Ishikawa (cell line): Measurements from ENCODE around the gene FOXB1.

ENCODE experiments used
- CEBPB ChIP-seq: IDR thresholded peaks from 2 replicates; pipeline ENCODE4 v1.6.1; 2012
- CREB1 ChIP-seq: IDR thresholded peaks from 2 replicates; pipeline ENCODE4 v1.6.1; 2012; ENCODE audit warnings: low read depth
- EGR1 ChIP-seq: IDR thresholded peaks from 2 replicates; pipeline ENCODE4 v1.6.1; 2012
- EP300 ChIP-seq: IDR thresholded peaks from 2 replicates; pipeline ENCODE4 v1.6.1; 2012; ENCODE audit warnings: borderline replicate concordance
- FOXM1 ChIP-seq: IDR thresholded peaks from 2 replicates; pipeline ENCODE4 v1.6.1; 2012; ENCODE audit warnings: low read depth, borderline replicate concordance
- MAX ChIP-seq: IDR thresholded peaks from 2 replicates; pipeline ENCODE4 v1.6.1; 2012
- NFIC ChIP-seq: IDR thresholded peaks from 2 replicates; pipeline ENCODE4 v1.6.1; 2012
- RAD21 ChIP-seq: IDR thresholded peaks from 2 replicates; pipeline ENCODE4 v1.6.1; 2012; ENCODE audit warnings: low read depth
- TAF1 ChIP-seq: IDR thresholded peaks from 2 replicates; pipeline ENCODE4 v1.6.1; 2012; ENCODE audit warnings: low read depth, mild to moderate bottlenecking
- TCF12 ChIP-seq: IDR thresholded peaks from 2 replicates; pipeline ENCODE4 v1.6.1; 2012; ENCODE audit warnings: low read depth
- TEAD4 ChIP-seq: IDR thresholded peaks from 2 replicates; pipeline ENCODE4 v1.6.1; 2012
- YY1 ChIP-seq: IDR thresholded peaks from 2 replicates; pipeline ENCODE4 v1.6.1; 2012; ENCODE audit warnings: low read depth
- ZBTB7A ChIP-seq: IDR thresholded peaks from 2 replicates; pipeline ENCODE4 v1.6.1; 2012; ENCODE audit warnings: low read depth
- TF ChIP-seq, protein P1 (sequence below): IDR thresholded peaks from 2 replicates; pipeline ENCODE4 v1.6.1; 2012; ENCODE audit warnings: low read depth, mild to moderate bottlenecking
- TF ChIP-seq, protein P2 (sequence below): IDR thresholded peaks from 2 replicates; pipeline ENCODE4 v1.6.1; 2012

The FOXB1 gene

GRCh38 chr15:60005352-60006202 lies 1.5 kb downstream of the FOXB1 start:
- TF ChIP-seq EGR1 (no peak), RAD21 (no peak), YY1 (no peak), CREB1 (no peak)

GRCh38 chr15:60006203-60006862 lies 2.2 kb downstream of the FOXB1 start:
- TF ChIP-seq TCF12 (no peak), ZBTB7A (no peak), EP300 (no peak), FOXM1 (no peak)
- TF ChIP-seq, protein P1, sequence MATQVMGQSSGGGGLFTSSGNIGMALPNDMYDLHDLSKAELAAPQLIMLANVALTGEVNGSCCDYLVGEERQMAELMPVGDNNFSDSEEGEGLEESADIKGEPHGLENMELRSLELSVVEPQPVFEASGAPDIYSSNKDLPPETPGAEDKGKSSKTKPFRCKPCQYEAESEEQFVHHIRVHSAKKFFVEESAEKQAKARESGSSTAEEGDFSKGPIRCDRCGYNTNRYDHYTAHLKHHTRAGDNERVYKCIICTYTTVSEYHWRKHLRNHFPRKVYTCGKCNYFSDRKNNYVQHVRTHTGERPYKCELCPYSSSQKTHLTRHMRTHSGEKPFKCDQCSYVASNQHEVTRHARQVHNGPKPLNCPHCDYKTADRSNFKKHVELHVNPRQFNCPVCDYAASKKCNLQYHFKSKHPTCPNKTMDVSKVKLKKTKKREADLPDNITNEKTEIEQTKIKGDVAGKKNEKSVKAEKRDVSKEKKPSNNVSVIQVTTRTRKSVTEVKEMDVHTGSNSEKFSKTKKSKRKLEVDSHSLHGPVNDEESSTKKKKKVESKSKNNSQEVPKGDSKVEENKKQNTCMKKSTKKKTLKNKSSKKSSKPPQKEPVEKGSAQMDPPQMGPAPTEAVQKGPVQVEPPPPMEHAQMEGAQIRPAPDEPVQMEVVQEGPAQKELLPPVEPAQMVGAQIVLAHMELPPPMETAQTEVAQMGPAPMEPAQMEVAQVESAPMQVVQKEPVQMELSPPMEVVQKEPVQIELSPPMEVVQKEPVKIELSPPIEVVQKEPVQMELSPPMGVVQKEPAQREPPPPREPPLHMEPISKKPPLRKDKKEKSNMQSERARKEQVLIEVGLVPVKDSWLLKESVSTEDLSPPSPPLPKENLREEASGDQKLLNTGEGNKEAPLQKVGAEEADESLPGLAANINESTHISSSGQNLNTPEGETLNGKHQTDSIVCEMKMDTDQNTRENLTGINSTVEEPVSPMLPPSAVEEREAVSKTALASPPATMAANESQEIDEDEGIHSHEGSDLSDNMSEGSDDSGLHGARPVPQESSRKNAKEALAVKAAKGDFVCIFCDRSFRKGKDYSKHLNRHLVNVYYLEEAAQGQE = no peak

DNA sequence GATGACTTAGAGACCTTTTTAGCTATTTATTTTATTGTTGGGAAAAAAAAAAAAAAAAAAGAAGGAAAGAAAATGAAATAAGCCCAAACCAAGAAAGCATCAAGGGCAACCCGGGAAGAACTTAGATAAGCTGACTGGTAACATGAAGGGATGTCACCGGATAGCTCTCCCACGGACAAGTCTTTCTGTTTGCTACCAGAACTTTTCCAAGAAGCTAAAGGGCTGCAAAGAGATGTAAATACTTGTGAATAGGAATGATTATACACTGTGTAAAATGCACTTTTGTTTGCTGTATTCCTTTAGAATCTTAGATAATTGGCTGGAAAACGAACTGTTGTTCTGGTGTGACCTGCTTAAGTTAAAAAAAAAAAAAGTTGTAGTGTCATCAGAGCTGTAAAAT lies 2.8 kb downstream of the FOXB1 start:
- no peak for TF ChIP-seq RAD21
- no peak for TF ChIP-seq ZBTB7A
- TF ChIP-seq EGR1 = no peak
- no peak for TF ChIP-seq YY1
- TF ChIP-seq CREB1 = no peak
- TF ChIP-seq, protein P2, sequence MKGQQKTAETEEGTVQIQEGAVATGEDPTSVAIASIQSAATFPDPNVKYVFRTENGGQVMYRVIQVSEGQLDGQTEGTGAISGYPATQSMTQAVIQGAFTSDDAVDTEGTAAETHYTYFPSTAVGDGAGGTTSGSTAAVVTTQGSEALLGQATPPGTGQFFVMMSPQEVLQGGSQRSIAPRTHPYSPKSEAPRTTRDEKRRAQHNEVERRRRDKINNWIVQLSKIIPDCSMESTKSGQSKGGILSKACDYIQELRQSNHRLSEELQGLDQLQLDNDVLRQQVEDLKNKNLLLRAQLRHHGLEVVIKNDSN = no peak
- no peak for TF ChIP-seq TEAD4
- TF ChIP-seq NFIC = no peak
- no peak for TF ChIP-seq CEBPB
- TF ChIP-seq FOXM1 = no peak
- TF ChIP-seq TAF1 = no peak
- TF ChIP-seq, protein P1 = no peak
- no peak for TF ChIP-seq MAX
- no peak for TF ChIP-seq TCF12
- TF ChIP-seq EP300 = no peak

DNA sequence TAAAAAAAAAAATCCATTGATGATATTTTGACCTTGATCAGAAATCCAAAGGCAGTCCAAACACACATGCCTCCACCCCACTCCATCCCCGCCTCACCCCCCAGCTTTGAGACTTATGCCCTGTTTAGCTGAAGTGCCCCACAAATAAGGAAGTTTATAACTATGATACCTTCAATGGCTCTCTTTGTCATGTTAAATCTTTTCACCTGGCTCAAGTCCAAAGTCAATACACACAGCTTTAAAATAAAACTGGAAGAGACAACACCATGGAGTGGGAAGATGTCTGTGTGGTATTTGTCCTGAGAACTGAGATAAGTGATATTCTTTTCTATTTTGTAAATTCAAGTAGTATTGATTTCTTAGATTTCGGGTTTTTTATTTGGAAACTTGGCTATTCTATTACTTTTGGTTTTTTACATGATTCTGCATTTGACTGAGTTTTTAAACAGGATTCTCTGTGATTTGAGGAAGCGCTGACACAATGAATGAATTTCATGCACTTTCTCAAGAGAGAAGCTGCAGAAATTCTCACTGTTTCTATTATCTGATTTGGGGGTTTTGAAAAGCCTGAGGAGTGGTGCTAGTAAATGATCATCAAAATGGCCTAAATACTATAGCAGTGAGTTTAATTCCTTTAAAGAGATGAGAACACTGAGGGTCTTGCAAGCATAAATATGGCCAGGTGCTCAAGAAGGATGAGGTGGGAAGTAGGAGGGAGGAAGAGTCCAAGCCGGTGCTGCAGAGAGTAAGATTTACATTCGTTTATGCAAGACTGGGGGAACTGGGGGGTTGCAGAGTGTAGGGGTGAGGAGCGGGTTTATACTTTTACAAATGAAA lies 5.2 kb downstream of the FOXB1 start:
- TF ChIP-seq, protein P2 = no peak
- TF ChIP-seq TAF1 = no peak
- no peak for TF ChIP-seq CEBPB
- no peak for TF ChIP-seq RAD21
- TF ChIP-seq, protein P1 = no peak
- TF ChIP-seq MAX = no peak
- TF ChIP-seq FOXM1 = no peak
- TF ChIP-seq NFIC = no peak
- no peak for TF ChIP-seq ZBTB7A
- TF ChIP-seq TEAD4 = no peak
- no peak for TF ChIP-seq EP300
- no peak for TF ChIP-seq YY1
